Ishikawa (cell line): ENCODE measurements around the gene SGK1.

Source experiments
- CEBPB ChIP-seq: IDR thresholded peaks from 2 replicates; pipeline ENCODE4 v1.6.1; 2012
- CREB1 ChIP-seq: IDR thresholded peaks from 2 replicates; pipeline ENCODE4 v1.6.1; 2012; ENCODE audit warnings: low read depth
- EGR1 ChIP-seq: IDR thresholded peaks from 2 replicates; pipeline ENCODE4 v1.6.1; 2012
- EP300 ChIP-seq: IDR thresholded peaks from 2 replicates; pipeline ENCODE4 v1.6.1; 2012; ENCODE audit warnings: borderline replicate concordance
- FOXM1 ChIP-seq: IDR thresholded peaks from 2 replicates; pipeline ENCODE4 v1.6.1; 2012; ENCODE audit warnings: low read depth, borderline replicate concordance
- NFIC ChIP-seq: IDR thresholded peaks from 2 replicates; pipeline ENCODE4 v1.6.1; 2012
- RAD21 ChIP-seq: IDR thresholded peaks from 2 replicates; pipeline ENCODE4 v1.6.1; 2012; ENCODE audit warnings: low read depth
- TAF1 ChIP-seq: IDR thresholded peaks from 2 replicates; pipeline ENCODE4 v1.6.1; 2012; ENCODE audit warnings: low read depth, mild to moderate bottlenecking
- TEAD4 ChIP-seq: IDR thresholded peaks from 2 replicates; pipeline ENCODE4 v1.6.1; 2012
- YY1 ChIP-seq: IDR thresholded peaks from 2 replicates; pipeline ENCODE4 v1.6.1; 2012; ENCODE audit warnings: low read depth
- ZBTB7A ChIP-seq: IDR thresholded peaks from 2 replicates; pipeline ENCODE4 v1.6.1; 2012; ENCODE audit warnings: low read depth
- TF ChIP-seq, protein P1 (sequence below): IDR thresholded peaks from 2 replicates; pipeline ENCODE4 v1.6.1; 2012
- TF ChIP-seq, protein P2 (sequence below): IDR thresholded peaks from 2 replicates; pipeline ENCODE4 v1.6.1; 2012
- TF ChIP-seq, protein P3 (sequence below): IDR thresholded peaks from 2 replicates; pipeline ENCODE4 v1.6.1; 2012; ENCODE audit warnings: low read depth, mild to moderate bottlenecking

DNA sequence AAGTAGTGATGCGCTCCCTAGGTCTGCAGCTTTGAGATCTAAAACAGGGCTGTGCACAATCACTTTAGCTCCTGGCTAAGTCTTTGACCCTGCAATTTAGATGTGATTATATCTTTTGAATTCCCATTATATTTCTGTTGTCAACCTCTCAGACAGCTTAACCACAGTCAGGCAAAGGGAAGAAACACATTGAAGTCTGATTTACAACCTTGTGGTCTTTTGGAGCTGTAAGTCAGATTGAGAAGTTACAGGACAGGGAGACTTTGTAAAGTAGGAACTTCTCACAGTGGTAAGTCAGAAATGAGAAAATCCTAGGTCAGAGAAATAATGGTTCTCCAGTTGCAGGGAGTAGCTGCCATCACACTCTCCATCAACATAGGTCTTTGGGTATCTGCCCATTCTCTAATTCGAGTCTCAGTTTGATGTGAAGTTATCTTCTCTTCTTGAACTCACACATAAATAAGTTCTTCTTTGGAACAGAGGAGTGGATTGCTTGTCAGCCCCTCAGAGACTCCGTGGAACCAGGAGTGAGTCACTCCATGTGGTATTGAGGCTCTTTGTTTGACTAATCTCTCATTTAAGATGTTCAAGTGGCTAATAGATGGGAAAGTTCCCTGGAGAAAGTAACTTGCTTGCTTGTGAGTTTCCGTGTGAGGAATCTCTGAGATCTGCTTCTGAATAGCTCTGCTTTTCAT is 35.0 kb upstream of the SGK1 start:
- TF ChIP-seq RAD21 (no peak), EP300 (no peak), YY1 (no peak), ZBTB7A (no peak), FOXM1 (no peak), TAF1 (no peak), CREB1 (no peak), NFIC (no peak), EGR1 (no peak), CEBPB (no peak), TEAD4 (no peak)
- TF ChIP-seq, protein P1, sequence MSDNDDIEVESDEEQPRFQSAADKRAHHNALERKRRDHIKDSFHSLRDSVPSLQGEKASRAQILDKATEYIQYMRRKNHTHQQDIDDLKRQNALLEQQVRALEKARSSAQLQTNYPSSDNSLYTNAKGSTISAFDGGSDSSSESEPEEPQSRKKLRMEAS = no peak
- TF ChIP-seq, protein P2, sequence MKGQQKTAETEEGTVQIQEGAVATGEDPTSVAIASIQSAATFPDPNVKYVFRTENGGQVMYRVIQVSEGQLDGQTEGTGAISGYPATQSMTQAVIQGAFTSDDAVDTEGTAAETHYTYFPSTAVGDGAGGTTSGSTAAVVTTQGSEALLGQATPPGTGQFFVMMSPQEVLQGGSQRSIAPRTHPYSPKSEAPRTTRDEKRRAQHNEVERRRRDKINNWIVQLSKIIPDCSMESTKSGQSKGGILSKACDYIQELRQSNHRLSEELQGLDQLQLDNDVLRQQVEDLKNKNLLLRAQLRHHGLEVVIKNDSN = no peak
- TF ChIP-seq, protein P3, sequence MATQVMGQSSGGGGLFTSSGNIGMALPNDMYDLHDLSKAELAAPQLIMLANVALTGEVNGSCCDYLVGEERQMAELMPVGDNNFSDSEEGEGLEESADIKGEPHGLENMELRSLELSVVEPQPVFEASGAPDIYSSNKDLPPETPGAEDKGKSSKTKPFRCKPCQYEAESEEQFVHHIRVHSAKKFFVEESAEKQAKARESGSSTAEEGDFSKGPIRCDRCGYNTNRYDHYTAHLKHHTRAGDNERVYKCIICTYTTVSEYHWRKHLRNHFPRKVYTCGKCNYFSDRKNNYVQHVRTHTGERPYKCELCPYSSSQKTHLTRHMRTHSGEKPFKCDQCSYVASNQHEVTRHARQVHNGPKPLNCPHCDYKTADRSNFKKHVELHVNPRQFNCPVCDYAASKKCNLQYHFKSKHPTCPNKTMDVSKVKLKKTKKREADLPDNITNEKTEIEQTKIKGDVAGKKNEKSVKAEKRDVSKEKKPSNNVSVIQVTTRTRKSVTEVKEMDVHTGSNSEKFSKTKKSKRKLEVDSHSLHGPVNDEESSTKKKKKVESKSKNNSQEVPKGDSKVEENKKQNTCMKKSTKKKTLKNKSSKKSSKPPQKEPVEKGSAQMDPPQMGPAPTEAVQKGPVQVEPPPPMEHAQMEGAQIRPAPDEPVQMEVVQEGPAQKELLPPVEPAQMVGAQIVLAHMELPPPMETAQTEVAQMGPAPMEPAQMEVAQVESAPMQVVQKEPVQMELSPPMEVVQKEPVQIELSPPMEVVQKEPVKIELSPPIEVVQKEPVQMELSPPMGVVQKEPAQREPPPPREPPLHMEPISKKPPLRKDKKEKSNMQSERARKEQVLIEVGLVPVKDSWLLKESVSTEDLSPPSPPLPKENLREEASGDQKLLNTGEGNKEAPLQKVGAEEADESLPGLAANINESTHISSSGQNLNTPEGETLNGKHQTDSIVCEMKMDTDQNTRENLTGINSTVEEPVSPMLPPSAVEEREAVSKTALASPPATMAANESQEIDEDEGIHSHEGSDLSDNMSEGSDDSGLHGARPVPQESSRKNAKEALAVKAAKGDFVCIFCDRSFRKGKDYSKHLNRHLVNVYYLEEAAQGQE = no peak
